Cardiac fibroblast (primary cell): Measurements from ENCODE around the gene TSPAN18.

Source experiments
- DNase-seq, 2 donors: peaks; one replicate each; pipeline versions ENCODE4 v3.0.0 to v3.0.0-alpha.2; 2010; ENCODE audit warnings: low read depth in 2 of 2
- H3K4me3 ChIP-seq, 2 donors: replicated peaks in 1 of 2; 1 replicate in 1 of 2; 2 replicates in 1 of 2; pipeline ENCODE4 v1.5.1; 2011; ENCODE audit warnings: low read depth in 2 of 2, low read length in 2 of 2, mild to moderate bottlenecking in 2 of 2, moderate library complexity in 1 of 2
- CTCF ChIP-seq: IDR thresholded peaks from one replicate; pipeline ENCODE4 v1.5.1; 2011; ENCODE audit warnings: low read depth, mild to moderate bottlenecking, low read length, inconsistent platforms

TSPAN18 gene

GRCh38 chr11:44954051-44954906, 227.5 kb downstream of the TSPAN18 start:
- DNase-seq, result no peak
- no peak overlapping the region for H3K4me3 ChIP-seq
- no peak for TF ChIP-seq CTCF

- no peak for TF ChIP-seq CTCF
- DNase-seq, result peak; percentile 85 to 94
- H3K4me3 ChIP-seq, result no peak overlapping the region
Observed at GRCh38 chr11:44955015-44955738, 228.4 kb downstream of the TSPAN18 start.

GRCh38 chr11:44957040-44957515, 230.3 kb downstream of the TSPAN18 start:
- no peak for DNase-seq
- H3K4me3 ChIP-seq, result no peak overlapping the region
- TF ChIP-seq CTCF, result no peak

GRCh38 chr11:44957776-44958564, 231.2 kb downstream of the TSPAN18 start:
- no peak overlapping the region for H3K4me3 ChIP-seq
- no peak for TF ChIP-seq CTCF
- no peak for DNase-seq

- TF ChIP-seq CTCF, result no peak
- no peak for DNase-seq
Observed at GRCh38 chr11:44959064-44959463, 232.3 kb downstream of the TSPAN18 start.

GRCh38 chr11:44960200-44960845, 233.6 kb downstream of the TSPAN18 start:
- peak in 1 of 2 donors; percentile 14 for DNase-seq
- no peak for TF ChIP-seq CTCF
- H3K4me3 ChIP-seq, result no peak overlapping the region

More at GRCh38 chr11:44959064-44959463, 232.3 kb downstream of the TSPAN18 start:
- H3K4me3 ChIP-seq, result no peak overlapping the region
